ENCODE results near the gene RTF2.
"Not testable (repeated sequence)": the region's sequence is repeated elsewhere in the genome, so short reads cannot be mapped to it uniquely, and the experiment has no call there.

RTF2 gene

DNA sequence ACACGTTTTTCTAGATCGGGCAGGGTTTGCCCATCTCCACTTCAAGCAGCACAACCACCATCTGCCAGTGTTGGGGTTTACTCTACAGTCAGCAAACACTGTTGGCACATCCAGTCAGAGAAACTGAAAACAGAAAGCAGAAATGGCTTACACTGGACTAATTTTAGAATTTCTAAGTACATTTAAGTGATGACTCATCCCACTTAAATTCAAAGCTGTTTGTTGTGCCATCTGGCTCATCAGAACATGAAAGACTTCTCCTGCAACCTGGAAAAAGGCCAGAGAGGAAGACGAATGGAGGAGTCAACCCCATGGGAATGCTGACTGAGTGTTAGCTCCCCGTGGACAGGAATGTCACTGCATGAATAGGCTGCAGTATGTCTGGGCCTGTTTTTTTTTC is 86.4 kb downstream of the RTF2 start:
- peak; percentile 79 for DNase-seq

DNA sequence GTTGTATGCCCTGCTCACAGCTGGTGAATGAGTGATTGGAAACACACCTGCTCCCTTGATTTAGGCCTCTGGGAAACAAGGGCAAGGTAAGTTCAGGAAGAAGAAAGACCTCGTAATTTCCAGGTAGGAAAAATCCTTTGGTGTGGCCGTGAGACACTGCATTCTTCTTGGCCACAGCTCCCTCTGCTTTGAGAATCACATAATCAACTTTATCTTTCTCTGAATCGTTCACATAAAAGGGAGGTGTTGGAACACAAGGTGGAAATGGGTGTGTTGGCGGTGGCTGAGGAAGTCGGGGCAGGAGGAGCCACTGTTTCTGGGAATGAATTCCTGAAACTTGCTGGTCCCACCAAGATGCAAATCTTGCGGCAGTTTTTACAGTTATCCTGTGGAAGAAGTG is 90.5 kb downstream of the RTF2 start:
- DNase-seq = no peak

DNA sequence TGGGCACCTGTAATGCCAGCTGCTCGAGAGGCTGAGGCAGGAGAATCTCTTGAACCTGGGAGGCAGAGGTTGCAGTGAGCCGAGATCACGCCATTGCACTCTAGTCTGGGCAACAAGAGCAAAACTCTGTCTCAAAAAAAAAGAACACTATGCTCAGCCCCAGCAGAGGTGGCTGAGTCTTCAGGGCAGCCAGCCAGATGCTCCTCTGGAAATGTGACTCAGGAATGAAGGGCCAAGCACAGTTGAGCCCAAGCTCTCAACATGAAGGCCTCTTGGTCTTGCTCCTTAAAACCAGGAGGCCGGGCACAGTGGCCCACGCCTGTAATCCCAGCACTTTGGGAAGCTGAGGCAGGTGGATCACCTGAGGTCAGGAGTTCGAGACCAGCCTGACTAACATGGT is 96.1 kb downstream of the RTF2 start:
- not testable (repeated sequence) for DNase-seq

DNA sequence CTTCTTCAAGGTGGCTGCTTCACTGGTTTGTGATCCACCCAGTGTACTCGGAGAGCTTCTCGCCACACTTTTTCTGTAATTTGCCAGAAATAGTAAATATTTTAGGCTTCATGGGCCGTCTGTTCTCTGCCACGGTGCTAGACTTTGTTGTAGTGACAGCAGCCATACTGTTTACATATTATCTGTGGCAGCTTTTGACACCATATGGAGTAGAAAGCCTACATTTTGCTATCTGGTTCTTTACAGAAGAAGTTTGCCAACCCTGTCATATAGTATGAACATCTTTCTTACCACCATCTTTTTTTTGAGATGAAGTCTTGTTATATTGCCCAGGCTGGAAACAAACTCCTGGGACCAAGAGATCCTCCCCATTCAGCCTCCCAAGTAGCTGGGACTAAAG is 97.1 kb downstream of the RTF2 start:
- DNase-seq = no peak

DNA sequence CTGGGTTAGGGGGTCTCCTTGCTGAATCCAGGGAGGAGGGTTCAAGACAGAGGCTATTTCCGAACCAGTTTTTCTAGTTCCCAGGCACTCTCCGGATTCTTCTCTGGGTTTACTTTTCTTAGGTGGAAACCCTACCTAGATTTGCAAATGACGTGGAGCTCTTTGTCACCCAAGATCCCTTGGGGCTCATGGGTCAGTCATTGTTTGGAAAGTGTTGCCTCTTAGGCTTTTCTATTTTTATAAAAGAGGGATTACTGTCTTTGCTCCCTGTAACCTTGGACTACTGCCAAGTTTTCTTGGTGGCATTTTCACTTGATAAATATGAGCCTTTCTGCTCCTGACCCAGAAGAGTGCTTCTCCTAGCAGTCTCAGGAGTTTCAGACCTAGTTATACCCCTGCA is 98.2 kb downstream of the RTF2 start:
- no peak for DNase-seq
